Liver (tissue), 9 donors: Measurements from ENCODE around the gene SERPINA10. TPM values are rescaled to one million over a fixed set of nuclear protein-coding genes. Genes with fewer than 3 reads are reported as not detected.

Experiments
- DNase-seq: peaks from one replicate; pipeline ENCODE4 v3.0.0-alpha.2; 2017; ENCODE audit warnings: low spot score
- H3K27ac ChIP-seq, 2 donors: one replicate each; pipeline ENCODE4 v1.7.0; 2013; ENCODE audit warnings: inconsistent platforms in 2 of 2, low read length in 2 of 2, control low read depth in 1 of 2, low read depth in 1 of 2, mild to moderate bottlenecking in 1 of 2
- H3K27me3 ChIP-seq, 4 donors: one replicate each; pipeline versions ENCODE4 v1.6.1 to v1.7.0; 2013; ENCODE audit warnings: low read length in 3 of 4, inconsistent platforms in 1 of 4, mild to moderate bottlenecking in 1 of 4, moderate library complexity in 1 of 4; ENCODE audit not compliant: control insufficient read depth in 4 of 4, insufficient read depth in 4 of 4
- H3K36me3 ChIP-seq, 4 donors: one replicate each; pipeline versions ENCODE4 v1.6.1 to v1.7.0; 2013; ENCODE audit warnings: low read length in 3 of 4, mild to moderate bottlenecking in 3 of 4, low read depth in 1 of 4, moderate library complexity in 1 of 4; ENCODE audit not compliant: control insufficient read depth in 4 of 4, insufficient read depth in 3 of 4
- H3K4me1 ChIP-seq, 4 donors: one replicate each; pipeline versions ENCODE4 v1.6.1 to v1.7.0; 2013; ENCODE audit warnings: low read length in 3 of 4, mild to moderate bottlenecking in 3 of 4, moderate library complexity in 1 of 4; ENCODE audit not compliant: control insufficient read depth in 4 of 4, insufficient read depth in 4 of 4
- H3K4me3 ChIP-seq, 3 donors: one replicate each; pipeline versions ENCODE4 v1.6.1 to v1.7.0; 2013; ENCODE audit warnings: low read length in 3 of 3, control low read depth in 1 of 3, low read depth in 1 of 3, mild to moderate bottlenecking in 1 of 3
- H3K9ac ChIP-seq, 2 donors: one replicate each; pipeline ENCODE4 v1.7.0; 2013; ENCODE audit warnings: low read length in 2 of 2, mild to moderate bottlenecking in 2 of 2, moderate library complexity in 2 of 2, control low read depth in 1 of 2, low read depth in 1 of 2
- H3K9me3 ChIP-seq, 4 donors: one replicate each; pipeline versions ENCODE4 v1.6.1 to v1.7.0; 2013; ENCODE audit warnings: low read length in 3 of 4; ENCODE audit not compliant: control insufficient read depth in 4 of 4
- ATF3 ChIP-seq: IDR thresholded peaks from 2 replicates; pipeline ENCODE4 v1.6.1; 2016; ENCODE audit warnings: antibody characterized with exemption
- CTCF ChIP-seq: fragments of 150-350 bp; IDR thresholded peaks from 2 replicates; pipeline ENCODE4 v1.5.1; 2017; ENCODE audit warnings: improper control_type of control experiment, low read depth, low read length; ENCODE audit not compliant: missing input control
- EGR1 ChIP-seq, 2 donors: IDR thresholded peaks; 2 replicates each; pipeline ENCODE4 v1.6.1; 2016 to 2018; ENCODE audit warnings: antibody characterized with exemption in 2 of 2, low read depth in 2 of 2
- FOXA1 ChIP-seq: IDR thresholded peaks from 2 replicates; pipeline ENCODE4 v1.6.1; 2016; ENCODE audit warnings: antibody characterized with exemption
- FOXA2 ChIP-seq: IDR thresholded peaks from 2 replicates; pipeline ENCODE4 v1.6.1; 2016; ENCODE audit warnings: antibody characterized with exemption
- GABPA ChIP-seq, 2 donors: IDR thresholded peaks in 1 of 2; conservative IDR thresholded peaks in 1 of 2; 2 replicates each; pipeline ENCODE4 v1.6.1; 2016; ENCODE audit warnings: antibody characterized with exemption in 2 of 2, mild to moderate bottlenecking in 1 of 2, moderate library complexity in 1 of 2
- HNF4A ChIP-seq, 2 donors: conservative IDR thresholded peaks; 2 replicates each; pipeline ENCODE4 v1.6.1; 2016; ENCODE audit warnings: antibody characterized with exemption in 2 of 2, mild to moderate bottlenecking in 2 of 2
- HNF4G ChIP-seq: IDR thresholded peaks from 2 replicates; pipeline ENCODE4 v1.6.1; 2016; ENCODE audit warnings: antibody characterized with exemption
- JUND ChIP-seq, 2 donors: IDR thresholded peaks; 2 replicates each; pipeline ENCODE4 v1.6.1; 2016; ENCODE audit warnings: antibody characterized with exemption in 2 of 2
- MAX ChIP-seq: IDR thresholded peaks from 2 replicates; pipeline ENCODE4 v1.6.1; 2016; ENCODE audit warnings: antibody characterized with exemption
- NR2F2 ChIP-seq: IDR thresholded peaks from 2 replicates; pipeline ENCODE4 v1.6.1; 2016; ENCODE audit warnings: antibody characterized with exemption
- RAD21 ChIP-seq, 2 donors: IDR thresholded peaks; 2 replicates each; pipeline ENCODE4 v1.6.1; 2016; ENCODE audit warnings: antibody characterized with exemption in 2 of 2, mild to moderate bottlenecking in 2 of 2
- REST ChIP-seq: IDR thresholded peaks from 2 replicates; pipeline ENCODE4 v1.6.1; 2016; ENCODE audit warnings: antibody characterized with exemption, mild to moderate bottlenecking
- RXRA ChIP-seq, 2 donors: IDR thresholded peaks; 2 replicates each; pipeline ENCODE4 v1.6.1; 2017 to 2018; ENCODE audit warnings: antibody characterized with exemption in 2 of 2, mild to moderate bottlenecking in 1 of 2
- SP1 ChIP-seq: IDR thresholded peaks from 2 replicates; pipeline ENCODE4 v1.6.1; 2018; ENCODE audit warnings: antibody characterized with exemption, mild to moderate bottlenecking
- TAF1 ChIP-seq: conservative IDR thresholded peaks from 2 replicates; pipeline ENCODE4 v1.6.1; 2016; ENCODE audit warnings: antibody characterized with exemption, mild to moderate bottlenecking
- YY1 ChIP-seq: IDR thresholded peaks from 2 replicates; pipeline ENCODE4 v1.6.1; 2016; ENCODE audit warnings: antibody characterized with exemption, mild to moderate bottlenecking
- ZBTB33 ChIP-seq: IDR thresholded peaks from 2 replicates; pipeline ENCODE4 v1.6.1; 2016; ENCODE audit warnings: antibody characterized with exemption
- WGBS: extraction: QIAGEN DNeasy Blood & Tissue Kit; methylation state at CpG from one replicate; pipeline ENCODE4 v1.1.7; 2013; 5-methylcytosine and 5-hydroxymethylcytosine counted together
- polyA plus RNA-seq, 2 donors: library from polyadenylated mRNA; stranded (reverse) in 1 of 2; unstranded in 1 of 2; fragments of 200-250 nt in 1 of 2; fragments of >200 nt in 1 of 2; fragmentation: Nextera tagmentation in 1 of 2; extraction: Ambion mirVana in 1 of 2; gene quantifications; one replicate each; pipeline versions ENCODE4 v1.2.1 to v1.2.3, GENCODE V29; 2013 to 2015
- total RNA-seq, 2 donors: library from RNA; depleted of rRNA; stranded (reverse); fragments of >200 nt; gene quantifications; one replicate each; pipeline ENCODE4 v1.2.3, GENCODE V29; 2014
- donor health status: healthy.
- donor health status: healthy.
- donor health status: healthy.
- donor health status: healthy.
- donor health status: healthy.

Gene SERPINA10
- total and polyA plus RNA-seq, 4 donors: 105 to 363 (median 194) TPM

GRCh38 chr14:94341656-94342333, 48.7 kb upstream of the SERPINA10 start:
- Histone ChIP-seq H3K9me3 (no peaks in the 10 kb centered on the region), H3K9ac (no peak overlapping the region), H3K27ac (peak overlapping the region; percentile 20 to 46), H3K27me3 (no peaks in the 10 kb centered on the region), H3K36me3 (no peaks in the 10 kb centered on the region), H3K4me3 (no peak overlapping the region), H3K4me1 (peaks cover 0 to 42% (median 29%) of the 10 kb centered on the region in 4 donors)
- DNase-seq: no peak
- 67% methylated on average over 5 of the region's 5 CpGs for WGBS
- no peak for TF ChIP-seq FOXA2
- TF ChIP-seq GABPA (IDR thresholded peaks at IDR 0.05 in 1 of 2, conservative IDR thresholded peaks at IDR 0.05 in 1 of 2): no peak
- TF ChIP-seq FOXA1: no peak
- no peak for TF ChIP-seq EGR1 (IDR thresholded peaks at IDR 0.05; ENCODE audit: low read depth in 2 of 2)
- no peak for TF ChIP-seq NR2F2
- no peak for TF ChIP-seq TAF1
- TF ChIP-seq JUND (IDR thresholded peaks at IDR 0.05): no peak
- no peak for TF ChIP-seq YY1
- TF ChIP-seq MAX: no peak
- TF ChIP-seq REST: no peak
- no peak for TF ChIP-seq HNF4A (conservative IDR thresholded peaks at IDR 0.05)
- TF ChIP-seq CTCF: no peak
- TF ChIP-seq RXRA (IDR thresholded peaks at IDR 0.05): no peak
- TF ChIP-seq HNF4G: no peak
- TF ChIP-seq RAD21 (IDR thresholded peaks at IDR 0.05): no peak
- TF ChIP-seq SP1: no peak
- no peak for TF ChIP-seq ATF3
- TF ChIP-seq ZBTB33: no peak
